ENCODE results near the gene KAZN.

DNA sequence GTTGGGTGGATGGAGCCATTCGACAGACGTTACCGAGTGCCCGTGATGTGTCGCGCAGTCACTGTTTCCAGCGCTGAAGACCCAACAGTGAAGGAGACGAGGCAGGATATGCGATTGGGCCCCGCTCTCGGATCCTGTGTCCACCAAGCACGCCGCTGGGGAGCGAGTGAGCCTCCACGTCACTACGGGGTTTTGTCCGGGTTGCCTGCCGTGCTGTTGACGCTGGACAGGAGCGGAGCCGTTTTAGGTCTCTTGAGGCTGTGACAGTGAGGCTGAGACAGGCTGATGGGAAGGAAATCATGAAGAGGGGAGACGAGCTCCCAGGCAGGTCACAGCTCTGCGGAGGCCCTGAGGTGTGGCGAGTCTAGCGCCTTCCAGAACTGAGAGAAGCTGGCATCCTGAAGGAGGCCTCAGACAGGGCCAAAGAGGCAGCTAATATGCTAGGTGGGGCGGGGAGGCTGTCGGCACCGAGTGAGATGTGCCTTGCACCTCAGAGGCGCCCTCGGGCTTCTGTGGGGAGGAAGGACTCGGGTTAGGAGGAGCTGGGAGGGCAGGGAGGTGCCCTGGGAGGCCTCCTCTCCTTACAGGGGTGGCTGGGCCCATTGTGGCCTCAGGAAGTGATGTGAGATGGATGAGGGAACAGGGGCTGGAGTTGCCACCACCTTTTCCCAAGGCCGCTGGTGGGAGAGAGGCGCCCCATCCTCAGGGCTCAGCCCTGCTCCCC is 359.1 kb downstream of the KAZN start:
- TF ChIP-seq ZBTB7A (IDR thresholded peaks at IDR 0.05; ENCODE audit: low read depth): no peak
- no peak for TF ChIP-seq CEBPB (IDR thresholded peaks at IDR 0.05)
- no peak for TF ChIP-seq YY1 (IDR thresholded peaks at IDR 0.05; ENCODE audit: low read depth)
- TF ChIP-seq EP300 (IDR thresholded peaks at IDR 0.05; ENCODE audit: borderline replicate concordance): no peak
- TF ChIP-seq REST (IDR thresholded peaks at IDR 0.05; ENCODE audit: low read depth): no peak
- no peak for TF ChIP-seq RAD21 (IDR thresholded peaks at IDR 0.05; ENCODE audit: low read depth)
- TF ChIP-seq FOXM1 (IDR thresholded peaks at IDR 0.05; ENCODE audit: borderline replicate concordance, low read depth): no peak
- TF ChIP-seq TAF1 (IDR thresholded peaks at IDR 0.05; ENCODE audit: low read depth): no peak
- TF ChIP-seq, protein P1, sequence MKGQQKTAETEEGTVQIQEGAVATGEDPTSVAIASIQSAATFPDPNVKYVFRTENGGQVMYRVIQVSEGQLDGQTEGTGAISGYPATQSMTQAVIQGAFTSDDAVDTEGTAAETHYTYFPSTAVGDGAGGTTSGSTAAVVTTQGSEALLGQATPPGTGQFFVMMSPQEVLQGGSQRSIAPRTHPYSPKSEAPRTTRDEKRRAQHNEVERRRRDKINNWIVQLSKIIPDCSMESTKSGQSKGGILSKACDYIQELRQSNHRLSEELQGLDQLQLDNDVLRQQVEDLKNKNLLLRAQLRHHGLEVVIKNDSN (IDR thresholded peaks at IDR 0.05): no peak
- TF ChIP-seq CREB1 (IDR thresholded peaks at IDR 0.05; ENCODE audit: low read depth): no peak
- no peak for TF ChIP-seq TCF12 (IDR thresholded peaks at IDR 0.05; ENCODE audit: low read depth)
- TF ChIP-seq, protein P2, sequence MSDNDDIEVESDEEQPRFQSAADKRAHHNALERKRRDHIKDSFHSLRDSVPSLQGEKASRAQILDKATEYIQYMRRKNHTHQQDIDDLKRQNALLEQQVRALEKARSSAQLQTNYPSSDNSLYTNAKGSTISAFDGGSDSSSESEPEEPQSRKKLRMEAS (IDR thresholded peaks at IDR 0.05): no peak
- no peak for TF ChIP-seq EGR1 (IDR thresholded peaks at IDR 0.05)
- no peak for TF ChIP-seq TEAD4 (IDR thresholded peaks at IDR 0.05)
